HTR-8/SVneo (cell line): ENCODE results near the gene NXPH2.

ENCODE experiments used
- DNase-seq: peaks from one replicate; pipeline ENCODE4 v3.0.0; 2011; ENCODE audit warnings: low spot score, mixed read lengths; ENCODE audit not compliant: insufficient read length
- FAIRE-seq: peaks from 2 replicates; lab custom pipeline; 2011; peaks lifted over from hg19 to GRCh38; lab: Jason Lieb, UNC

The NXPH2 gene

GRCh38 chr2:138713069-138713496, 67.1 kb downstream of the NXPH2 start:
- FAIRE-seq (no peak), DNase-seq (no peak)

GRCh38 chr2:138712212-138712979, 67.8 kb downstream of the NXPH2 start:
- no peak for FAIRE-seq
- no peak for DNase-seq

GRCh38 chr2:138711812-138712211, 68.4 kb downstream of the NXPH2 start:
- FAIRE-seq, result no peak
- no peak for DNase-seq

DNA sequence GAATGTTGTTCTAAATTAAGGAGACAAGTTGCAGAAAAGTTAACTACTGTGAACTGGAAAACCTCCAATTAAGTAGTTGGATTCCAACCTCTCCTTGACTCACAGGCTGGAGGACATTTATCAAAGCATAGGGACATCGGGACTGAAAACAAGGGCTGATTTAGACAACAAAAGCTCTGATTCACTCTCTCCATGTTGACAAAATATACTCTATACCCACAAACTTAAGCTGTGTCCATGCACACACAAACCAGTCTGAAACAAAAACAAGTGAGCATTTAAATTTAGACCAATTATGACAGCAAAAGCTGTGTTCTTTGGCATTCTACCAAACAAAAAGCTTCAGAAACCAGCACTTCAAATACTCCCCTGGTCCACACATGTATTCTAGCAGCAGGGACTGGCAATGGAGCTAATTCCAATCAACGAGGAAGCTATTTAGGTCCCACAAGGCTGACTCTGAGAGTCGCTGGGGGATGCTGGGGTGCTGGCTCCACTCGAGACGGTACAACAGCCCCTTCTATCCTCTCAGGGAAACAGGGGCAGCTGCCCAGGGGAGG, 71.4 kb downstream of the NXPH2 start:
- DNase-seq, result no peak
- FAIRE-seq, result no peak

DNA sequence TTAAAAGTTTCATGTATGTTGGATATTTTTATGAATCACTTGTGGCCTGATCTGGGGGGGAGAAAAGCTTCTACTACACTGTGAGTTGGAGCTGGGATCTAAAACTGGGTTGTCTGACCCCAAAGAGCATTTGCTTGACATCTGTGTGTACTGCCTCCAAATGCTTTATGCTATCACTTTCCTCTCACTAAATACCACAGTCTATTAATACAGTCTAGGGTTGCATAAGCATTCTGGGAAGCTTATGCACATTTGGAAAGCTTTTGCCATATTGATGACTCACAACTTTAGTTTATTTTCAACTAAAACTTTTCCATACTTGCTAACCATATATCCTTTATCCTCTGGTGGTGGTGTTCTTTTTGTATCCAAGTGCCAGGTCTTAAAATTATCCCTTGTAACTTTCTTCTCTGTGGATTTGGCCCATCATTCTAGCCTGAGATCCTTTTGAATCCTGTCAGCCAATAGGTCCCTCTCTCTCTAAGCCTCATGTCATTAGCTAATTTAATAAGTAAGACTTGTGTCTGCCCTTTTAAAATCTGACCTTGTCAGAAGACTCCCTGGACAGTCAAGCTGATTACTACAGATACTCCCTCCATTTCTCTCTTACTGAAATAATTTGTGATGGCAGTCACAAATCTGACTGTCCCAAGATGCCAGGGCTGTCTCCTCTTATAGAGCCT, 72.7 kb downstream of the NXPH2 start:
- DNase-seq, result no peak
- FAIRE-seq, result no peak

DNA sequence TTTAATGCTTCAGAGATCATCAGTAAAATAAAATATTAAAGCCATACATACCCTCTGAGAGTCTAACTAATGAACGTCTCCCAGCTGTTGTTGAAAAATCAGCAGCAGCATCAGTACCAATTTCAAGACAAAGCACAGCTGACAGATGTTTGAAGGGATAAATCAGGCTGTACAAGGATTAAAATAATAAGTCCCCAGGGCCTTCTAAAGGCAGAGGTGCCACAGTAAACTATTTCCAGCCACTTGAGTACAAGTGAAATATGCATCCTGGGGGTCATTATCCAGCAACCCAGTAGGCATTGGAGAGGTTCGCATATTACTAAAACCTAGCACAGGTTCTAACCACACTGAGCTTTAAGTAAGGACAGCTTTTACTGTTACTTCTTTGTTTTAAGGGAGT, 76.9 kb downstream of the NXPH2 start:
- DNase-seq, result no peak
- no peak for FAIRE-seq

- no peak for FAIRE-seq
Measured at GRCh38 chr2:138700716-138701115, 79.5 kb downstream of the NXPH2 start.

DNA sequence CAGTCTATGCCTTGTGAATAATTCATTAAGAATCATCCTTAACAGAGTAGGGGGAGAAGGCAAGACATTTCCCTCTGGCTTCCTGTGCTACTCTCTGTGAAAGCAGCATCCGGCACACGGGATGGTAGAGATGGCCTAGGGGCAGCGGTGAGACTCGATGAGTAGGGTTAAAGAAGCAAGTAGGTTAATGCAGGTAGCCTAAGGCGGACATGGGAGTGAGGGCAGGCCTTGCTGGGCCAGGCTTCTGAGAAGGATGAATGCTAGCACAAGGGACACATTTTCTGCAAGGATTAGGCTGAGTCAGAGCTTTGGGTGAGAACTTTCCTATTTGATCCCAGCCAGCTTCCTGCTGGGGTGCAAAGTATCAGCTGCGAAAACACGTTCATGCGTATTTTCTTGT, 80.8 kb downstream of the NXPH2 start:
- FAIRE-seq, result no peak
- no peak for DNase-seq

More at GRCh38 chr2:138700716-138701115, 79.5 kb downstream of the NXPH2 start:
- DNase-seq, result no peak

- no peak for DNase-seq
- no peak for FAIRE-seq
Measured at GRCh38 chr2:138698428-138698827, 81.8 kb downstream of the NXPH2 start.

DNA sequence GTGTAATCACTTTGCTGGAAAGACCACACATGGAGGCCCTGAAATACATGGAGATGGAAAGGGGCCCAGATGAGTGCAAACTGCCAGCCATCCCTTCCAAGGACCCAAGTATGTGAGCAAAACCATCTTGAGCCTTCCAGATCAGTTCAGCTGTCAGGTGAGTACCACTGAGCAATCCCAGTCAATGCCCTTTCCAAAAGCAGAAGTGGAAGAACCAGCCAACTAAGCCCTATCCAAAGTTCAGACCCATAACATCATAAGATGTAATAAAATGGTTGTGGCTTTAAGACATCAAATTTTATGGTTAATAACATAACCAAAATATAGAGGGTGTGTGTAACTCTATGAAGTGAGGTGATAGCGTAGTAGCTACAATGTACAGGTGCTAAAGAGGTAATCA, 88.5 kb downstream of the NXPH2 start:
- FAIRE-seq (no peak), DNase-seq (no peak)

DNA sequence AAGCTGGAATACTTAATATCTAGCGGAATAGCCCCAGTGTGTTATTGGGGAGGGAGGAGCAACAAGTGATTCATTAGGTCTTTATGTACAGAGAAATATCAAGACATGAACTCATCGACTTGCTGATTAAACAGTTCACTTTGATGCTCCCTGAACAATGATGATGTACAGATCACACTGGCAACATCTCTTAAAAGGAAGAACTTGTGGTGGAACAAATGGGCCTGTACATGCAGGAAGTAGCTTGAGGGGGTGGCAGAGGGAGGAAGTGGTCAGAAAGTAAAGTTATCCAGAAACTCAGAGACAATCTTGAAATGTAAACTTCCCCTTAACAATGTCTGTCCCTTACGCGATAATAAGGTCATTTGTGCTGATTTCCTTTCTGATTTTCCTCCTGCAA, 90.5 kb downstream of the NXPH2 start:
- no peak for FAIRE-seq
- no peak for DNase-seq

DNA sequence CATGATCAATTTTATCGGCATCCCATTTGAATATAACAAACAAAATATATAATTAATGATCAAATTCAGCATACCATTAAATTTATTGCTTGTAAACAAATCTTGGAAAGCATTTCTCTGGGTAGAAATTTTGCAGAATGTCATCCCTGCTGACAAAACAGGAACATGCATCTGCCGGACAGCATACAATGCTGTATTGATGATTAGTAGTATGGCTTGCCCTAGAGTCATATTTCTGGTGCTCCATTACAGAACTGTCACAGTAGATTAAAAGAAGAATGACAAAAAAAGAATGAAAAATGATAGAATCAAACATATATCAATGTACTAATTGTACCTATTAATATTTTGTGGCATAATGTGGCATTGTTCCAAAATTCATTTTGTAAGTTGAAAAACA, 98.0 kb downstream of the NXPH2 start:
- FAIRE-seq, result no peak
- no peak for DNase-seq

GRCh38 chr2:138677221-138677620, 103.0 kb downstream of the NXPH2 start:
- DNase-seq (no peak), FAIRE-seq (no peak)

GRCh38 chr2:138676619-138677021, 103.6 kb downstream of the NXPH2 start:
- DNase-seq (no peak), FAIRE-seq (no peak)

DNA sequence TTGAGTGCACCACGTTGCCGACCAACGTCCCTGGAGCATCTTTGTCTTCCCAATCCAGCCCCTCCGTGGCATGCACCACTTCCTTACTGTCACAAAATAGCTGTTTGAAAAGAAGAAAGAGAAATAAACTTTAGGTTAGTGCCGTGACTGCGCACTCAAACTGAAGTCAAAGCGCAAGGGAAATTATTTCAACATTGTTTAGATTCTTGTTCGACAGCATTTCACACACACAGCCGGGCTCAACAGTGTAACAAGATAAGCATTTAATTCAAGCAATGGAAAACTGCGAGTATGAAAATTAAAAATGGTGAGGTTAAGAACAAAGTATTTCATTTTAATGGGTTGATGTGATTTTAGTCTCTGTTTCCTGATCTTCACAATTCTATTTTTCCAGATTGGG, 108.6 kb downstream of the NXPH2 start:
- DNase-seq (no peak), FAIRE-seq (no peak)

GRCh38 chr2:138670734-138671133, 109.5 kb downstream of the NXPH2 start:
- no peak for FAIRE-seq
- DNase-seq, result no peak

- DNase-seq, result no peak
Measured at GRCh38 chr2:138665937-138666336, 114.3 kb downstream of the NXPH2 start.

GRCh38 chr2:138658187-138658894, 121.8 kb downstream of the NXPH2 start:
- FAIRE-seq, result no peak
- no peak for DNase-seq

More at GRCh38 chr2:138665937-138666336, 114.3 kb downstream of the NXPH2 start:
- FAIRE-seq, result no peak

DNA sequence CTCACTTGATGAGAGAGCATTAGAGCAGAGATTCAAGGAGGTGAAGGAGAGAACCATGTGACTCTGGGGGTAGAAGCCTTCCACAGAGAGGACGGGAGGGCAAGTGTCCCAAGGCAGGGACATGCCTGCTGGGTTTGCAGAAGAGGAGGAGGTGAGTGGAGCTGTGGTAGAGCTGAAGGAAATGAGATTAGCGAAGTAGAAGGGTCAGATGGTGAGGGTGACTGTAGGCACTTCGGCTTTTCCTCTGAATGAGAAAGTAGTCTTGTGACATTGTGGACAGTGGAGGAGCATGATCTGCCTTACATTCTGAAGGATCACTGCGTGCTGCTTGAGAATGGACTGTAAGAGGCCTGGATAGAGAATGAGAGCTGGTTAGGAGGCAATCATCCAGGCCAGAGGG, 126.0 kb downstream of the NXPH2 start:
- DNase-seq, result no peak
- peak; percentile 31 for FAIRE-seq

DNA sequence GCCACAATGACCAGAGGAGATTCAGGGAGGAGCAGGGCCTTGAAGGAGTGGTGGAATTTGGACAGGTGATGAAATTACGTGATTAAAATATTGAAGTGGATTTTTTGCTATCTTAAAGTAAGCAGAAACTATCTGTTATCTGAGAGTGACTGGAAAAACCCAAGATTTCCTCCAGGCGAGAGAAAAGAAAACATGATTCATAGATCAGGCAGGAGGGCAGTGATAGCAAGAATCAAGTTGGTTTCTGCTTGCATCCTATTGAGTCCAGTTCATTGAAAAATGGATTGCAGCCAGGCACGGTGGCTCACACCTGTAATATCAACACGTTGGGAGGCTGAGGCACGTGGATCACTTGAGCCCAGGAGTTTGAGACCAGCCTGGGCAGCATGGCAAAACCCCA, 127.8 kb downstream of the NXPH2 start:
- DNase-seq, result no peak
- no peak for FAIRE-seq

GRCh38 chr2:138649571-138649970, 130.6 kb downstream of the NXPH2 start:
- DNase-seq (no peak), FAIRE-seq (no peak)
